DND-41 (cell line): ENCODE measurements around the gene FHL3.

Source experiments
- CTCF ChIP-seq: IDR thresholded peaks from 2 replicates; pipeline ENCODE4 v1.5.1; 2012; ENCODE audit warnings: borderline replicate concordance, low read length, moderate library complexity, mild to moderate bottlenecking; ENCODE audit not compliant: poor library complexity, severe bottlenecking; ENCODE audit errors: extremely low read depth
- EZH2 ChIP-seq: IDR thresholded peaks from 3 replicates; pipeline ENCODE4 v1.6.1; 2012; ENCODE audit warnings: borderline replicate concordance, low read depth, mild to moderate bottlenecking, moderate library complexity, low read length, inconsistent platforms; ENCODE audit not compliant: severe bottlenecking

GRCh38 chr1:38038861-38039260 lies 33.5 kb upstream of the FHL3 start:
- no peak for TF ChIP-seq CTCF
- no peak for TF ChIP-seq EZH2
